Measurements from ENCODE around the gene PDP2. TPM values are rescaled to one million over a fixed set of nuclear protein-coding genes. Genes with fewer than 3 reads are reported as not detected.

Gene PDP2
- total RNA-seq = 2.4 and 5.2 TPM in 2 replicates

- peak within 1 kb of the TSS; percentile 90 for H3K4me3 ChIP-seq (ENCODE audit: low read depth, low read length)
- TF ChIP-seq CTCF (conservative IDR thresholded peaks at IDR 0.05; ENCODE audit: low read depth, low read length) = no peak
- no peak for DNase-seq (ENCODE audit: low read depth)
Measured at GRCh38 chr16:66880288-66881013, at the start of gene PDP2. Gene PDP2, plus strand, starts transcription at chr16:66880515. Its CDS starts 3,770 bp downstream, at chr16:66884285.

- H3K4me3 ChIP-seq (ENCODE audit: low read depth, low read length) = no peak overlapping the region
- no peak for DNase-seq (ENCODE audit: low read depth)
- no peak for TF ChIP-seq CTCF (conservative IDR thresholded peaks at IDR 0.05; ENCODE audit: low read depth, low read length)
Measured at GRCh38 chr16:66832190-66832589, 48.1 kb upstream of the PDP2 start.

GRCh38 chr16:66832661-66833305, 47.5 kb upstream of the PDP2 start:
- no peak overlapping the region for H3K4me3 ChIP-seq (ENCODE audit: low read depth, low read length)
- no peak for DNase-seq (ENCODE audit: low read depth)
- no peak for TF ChIP-seq CTCF (conservative IDR thresholded peaks at IDR 0.05; ENCODE audit: low read depth, low read length)

- H3K4me3 ChIP-seq (ENCODE audit: low read depth, low read length) = no peak overlapping the region
- TF ChIP-seq CTCF (conservative IDR thresholded peaks at IDR 0.05; ENCODE audit: low read depth, low read length) = no peak
- no peak for DNase-seq (ENCODE audit: low read depth)
Measured at GRCh38 chr16:66834746-66835145, 45.6 kb upstream of the PDP2 start.

- no peak for DNase-seq (ENCODE audit: low read depth)
- TF ChIP-seq CTCF (conservative IDR thresholded peaks at IDR 0.05; ENCODE audit: low read depth, low read length) = no peak
- H3K4me3 ChIP-seq (ENCODE audit: low read depth, low read length) = no peak overlapping the region
Measured at GRCh38 chr16:66840883-66841282, 39.4 kb upstream of the PDP2 start.

GRCh38 chr16:66841366-66841765, 38.9 kb upstream of the PDP2 start:
- no peak overlapping the region for H3K4me3 ChIP-seq (ENCODE audit: low read depth, low read length)
- no peak for DNase-seq (ENCODE audit: low read depth)
- no peak for TF ChIP-seq CTCF (conservative IDR thresholded peaks at IDR 0.05; ENCODE audit: low read depth, low read length)
